GM23338 (cell line): ENCODE measurements around the gene TECPR2.

Experiments
- CREB1 ChIP-seq: fragments of 250-450 bp; sonication (Bioruptor Pico); IDR thresholded peaks from 2 replicates; pipeline ENCODE4 v1.5.0; 2020; ENCODE audit warnings: low read depth, mild to moderate bottlenecking, moderate library complexity
- CTCF ChIP-seq, 2 experiments: fragments of 200-600 bp in 1 of 2; sonication (generic) in 1 of 2; conservative IDR thresholded peaks; 2 replicates each; pipeline versions ENCODE4 v1.5.1 to v1.6.1; 2016 to 2017; ENCODE audit warnings: antibody characterized with exemption in 2 of 2, low read depth in 2 of 2, mild to moderate bottlenecking in 2 of 2, moderate library complexity in 1 of 2
- EZH2 ChIP-seq: fragments of 200-600 bp; sonication (generic); IDR thresholded peaks from one replicate; pipeline ENCODE4 v1.8.0; 2017; ENCODE audit warnings: antibody characterized with exemption, mild to moderate bottlenecking, low read depth; ENCODE audit not compliant: unreplicated experiment
- EZH2phosphoT487 ChIP-seq: fragments of 200-600 bp; sonication (generic); IDR thresholded peaks from one replicate; pipeline ENCODE4 v1.8.1; 2018; ENCODE audit warnings: antibody characterized with exemption; ENCODE audit not compliant: unreplicated experiment
- NANOG ChIP-seq: IDR thresholded peaks from 2 replicates; pipeline ENCODE4 v1.6.1; 2016; ENCODE audit warnings: antibody characterized with exemption, borderline replicate concordance
- POLR2AphosphoS5 ChIP-seq: IDR thresholded peaks from 2 replicates; pipeline ENCODE4 v1.6.1; 2016; ENCODE audit warnings: antibody characterized with exemption, low read depth
- REST ChIP-seq: IDR thresholded peaks from one replicate; pipeline ENCODE4 v1.6.1; 2018; ENCODE audit warnings: antibody characterized with exemption; ENCODE audit not compliant: unreplicated experiment
- ZNF114 ChIP-seq: fragments of 250-450 bp; sonication (Bioruptor Pico); IDR thresholded peaks from 2 replicates; pipeline ENCODE4 v1.5.0; 2020; ENCODE audit warnings: mild to moderate bottlenecking, moderate library complexity

- TF ChIP-seq EZH2, result no peak
- no peak for TF ChIP-seq POLR2AphosphoS5
- no peak for TF ChIP-seq CTCF (conservative IDR thresholded peaks at IDR 0.05; ENCODE audit: low read depth in 2 of 2)
- TF ChIP-seq REST, result no peak
- TF ChIP-seq ZNF114 (CRISPR knock-in tag), result no peak
- no peak for TF ChIP-seq CREB1 (CRISPR knock-in tag)
- no peak for TF ChIP-seq EZH2phosphoT487
- TF ChIP-seq NANOG, result no peak
These were observed 28.7 kb upstream of the TECPR2 start for GRCh38 chr14:102333795-102334705.
